ENCODE results near the gene EXOSC10.

DNA sequence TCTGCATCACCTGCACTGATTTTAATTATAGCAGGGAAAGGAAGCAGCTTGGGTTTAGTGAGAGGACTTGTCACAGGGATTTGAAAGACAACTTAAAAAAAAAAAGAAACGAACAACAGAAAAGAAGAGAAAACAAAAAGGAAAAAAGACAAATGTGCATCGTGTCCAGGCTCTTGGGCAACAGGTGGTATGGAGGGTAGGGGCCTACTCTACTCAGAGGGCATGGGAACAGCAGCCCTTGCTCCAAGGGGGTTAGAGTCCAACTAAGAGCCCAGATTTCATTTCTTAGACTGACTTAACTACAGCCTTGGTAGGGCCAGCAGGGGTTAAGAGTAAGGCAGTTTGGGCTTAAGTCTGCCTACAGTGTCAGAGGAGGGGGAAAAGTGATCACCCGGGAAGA lies 15.3 kb upstream of the EXOSC10 start:
- TF ChIP-seq CTCF (IDR thresholded peaks at IDR 0.05): no peak
- no peak for TF ChIP-seq POLR2A (IDR thresholded peaks at IDR 0.05)
- no peak for TF ChIP-seq EP300 (IDR thresholded peaks at IDR 0.05)
